Naive thymus-derived CD8-positive, alpha-beta T cell (primary cell): Measurements from ENCODE around the gene SMS. TPM values are rescaled to one million over a fixed set of nuclear protein-coding genes. Genes with fewer than 3 reads are reported as not detected.

Source experiments
- ATAC-seq, 2 donors: fragments of 150-1000 bp; cut with Tn5 transposase in 1 of 2; sonication (Bioruptor Pico), chemical (Tn5 transposase) in 1 of 2; 1 replicate in 1 of 2; 2 replicates in 1 of 2; pipeline ENCODE4 v1.10.0; 2021; ENCODE audit warnings: mild to moderate bottlenecking in 2 of 2, moderate library complexity in 2 of 2
- POLR2A ChIA-PET: fragments of 350-600 bp; sonication (Branson Sonifier 250); formaldehyde crosslinking; loops from one replicate; lab custom pipeline; 2021; ENCODE audit warnings: antibody characterized with exemption; lab: Charles Lee
- DNase-seq, 10 donors: peaks; one replicate each; pipeline versions ENCODE4 v3.0.0 to v3.0.0-alpha.2; 2020 to 2022
- H3K27ac Mint-ChIP-seq, 10 donors: one replicate each; pipeline ENCODE4 v1.8.0; 2020 to 2022; ENCODE audit warnings: mild to moderate bottlenecking in 10 of 10, mixed read lengths in 10 of 10, moderate library complexity in 4 of 10, inconsistent platforms in 1 of 10
- H3K27me3 Mint-ChIP-seq, 5 donors: one replicate each; pipeline ENCODE4 v1.8.0; 2021 to 2022; ENCODE audit warnings: mixed read lengths in 5 of 5
- H3K36me3 Mint-ChIP-seq, 3 donors: one replicate each; pipeline ENCODE4 v1.8.0; 2020 to 2022; ENCODE audit warnings: mixed read lengths in 3 of 3, mild to moderate bottlenecking in 2 of 3, inconsistent platforms in 1 of 3
- H3K4me1 Mint-ChIP-seq, 4 donors: one replicate each; pipeline ENCODE4 v1.8.0; 2021 to 2022; ENCODE audit warnings: mixed read lengths in 4 of 4
- H3K4me3 Mint-ChIP-seq, 10 donors: one replicate each; pipeline ENCODE4 v1.8.0; 2020 to 2022; ENCODE audit warnings: mild to moderate bottlenecking in 10 of 10, mixed read lengths in 10 of 10, moderate library complexity in 6 of 10, inconsistent platforms in 1 of 10
- H3K9me3 Mint-ChIP-seq, 9 donors: one replicate each; pipeline ENCODE4 v1.8.0; 2020 to 2022; ENCODE audit warnings: mixed read lengths in 9 of 9, mild to moderate bottlenecking in 3 of 9, inconsistent platforms in 1 of 9, moderate library complexity in 1 of 9
- polyA plus RNA-seq, 3 donors: library from polyadenylated mRNA; unstranded; fragments of 300-500 nt; fragmentation: Illumina TruSeq; gene quantifications; one replicate each; pipeline ENCODE4 v1.2.3, GENCODE V29; 2021
- total RNA-seq, 8 experiments: library from RNA in 2 of 8; stranded (reverse) in 2 of 8; gene quantifications; one replicate each; pipeline ENCODE4 v1.2.3 and lab custom pipeline; 2021 to 2026

SMS gene
- total and polyA plus RNA-seq, 5 experiments from 2014 or later = 19.2 to 39.5 (median 32.7) TPM

DNA sequence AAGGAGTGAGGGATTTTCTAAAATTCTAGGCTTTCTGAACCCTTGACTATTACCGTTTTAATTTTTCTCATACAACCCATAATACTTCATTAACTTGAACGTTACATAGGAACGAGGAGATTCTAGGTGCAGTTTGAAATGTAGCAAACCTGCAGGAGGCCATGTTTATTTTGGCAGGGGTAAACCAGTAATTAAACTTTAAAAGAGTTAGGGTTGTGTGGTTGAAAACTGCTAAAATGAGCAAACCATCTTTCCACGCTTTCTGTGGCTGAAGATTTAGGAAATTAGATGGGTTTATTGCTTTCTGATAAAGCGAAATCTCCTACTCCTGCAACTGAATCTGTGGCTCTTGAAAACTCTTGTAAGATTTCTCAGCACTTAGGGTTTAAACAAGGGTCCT is 93.3 kb downstream of the SMS start:
- Mint-ChIP-seq H3K36me3 (no peaks in the 10 kb centered on the region), H3K4me3 (no peak overlapping the region), H3K4me1 (peaks cover 0 to 10% (median under 1%) of the 10 kb centered on the region in 4 donors), H3K9me3 (no peaks in the 10 kb centered on the region), H3K27ac (no peak overlapping the region), H3K27me3 (no peaks in the 10 kb centered on the region)
- DNase-seq = no peak
- ATAC-seq = no peak
- POLR2A ChIA-PET = no interaction called here

- ATAC-seq = no peak
- POLR2A ChIA-PET = no interaction called here
- no peak for DNase-seq
- Mint-ChIP-seq H3K27ac (no peak overlapping the region), H3K27me3 (no peaks in the 10 kb centered on the region), H3K36me3 (no peaks in the 10 kb centered on the region), H3K9me3 (no peaks in the 10 kb centered on the region), H3K4me1 (peaks cover 0 to 4% (median under 1%) of the 10 kb centered on the region in 4 donors), H3K4me3 (no peak overlapping the region)
Measured at GRCh38 chrX:22035236-22035635, 94.7 kb downstream of the SMS start.

GRCh38 chrX:22037225-22037624 is 96.7 kb downstream of the SMS start:
- H3K9me3 Mint-ChIP-seq = peaks cover 0 to 2% (median 0%) of the 10 kb centered on the region in 9 donors
- H3K36me3 Mint-ChIP-seq = no peaks in the 10 kb centered on the region
- POLR2A ChIA-PET = no interaction called here
- DNase-seq (no peak), ATAC-seq (no peak)
- H3K27ac Mint-ChIP-seq = no peak overlapping the region
- H3K4me3 Mint-ChIP-seq = no peak overlapping the region
- peaks cover 0 to 4% (median under 1%) of the 10 kb centered on the region in 4 donors for H3K4me1 Mint-ChIP-seq
- no peaks in the 10 kb centered on the region for H3K27me3 Mint-ChIP-seq

- no peaks in the 10 kb centered on the region for H3K27me3 Mint-ChIP-seq
- peak overlapping the region in 2 of 10 donors; percentile 43 to 44 for H3K4me3 Mint-ChIP-seq
- H3K4me1 Mint-ChIP-seq = peaks cover 0 to 2% (median 0%) of the 10 kb centered on the region in 4 donors
- DNase-seq (peak in 1 of 10 donors; percentile 21), ATAC-seq (no peak)
- POLR2A ChIA-PET = no interaction called here
- no peaks in the 10 kb centered on the region for H3K36me3 Mint-ChIP-seq
- peaks cover 0 to 2% (median 0%) of the 10 kb centered on the region in 9 donors for H3K9me3 Mint-ChIP-seq
- peak overlapping the region in 1 of 10 donors; percentile 68 for H3K27ac Mint-ChIP-seq
Measured at GRCh38 chrX:22037911-22038537, 97.5 kb downstream of the SMS start.

DNA sequence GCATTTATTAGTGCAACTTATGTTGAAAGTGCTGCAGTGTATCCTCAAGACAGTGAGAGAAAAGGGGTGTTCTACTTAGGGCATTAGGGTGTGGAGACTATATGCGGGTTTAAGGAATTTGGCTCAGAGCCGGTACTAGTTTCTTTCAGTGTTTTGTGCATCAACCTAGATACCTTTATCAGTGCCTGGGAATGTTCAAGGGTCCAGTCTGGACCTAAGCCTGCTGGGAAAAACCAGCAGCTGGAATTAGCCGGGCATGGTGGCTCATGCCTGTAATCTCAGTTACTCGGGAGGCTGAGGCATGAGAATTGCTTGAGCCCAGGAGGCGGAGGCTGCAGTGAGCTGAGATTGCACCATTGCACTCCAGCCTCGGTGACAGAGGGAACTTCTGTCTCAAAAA is 99.0 kb downstream of the SMS start:
- ATAC-seq (no peak), DNase-seq (no peak)
- no peaks in the 10 kb centered on the region for H3K36me3 Mint-ChIP-seq
- H3K4me3 Mint-ChIP-seq = no peak overlapping the region
- no peaks in the 10 kb centered on the region for H3K27me3 Mint-ChIP-seq
- peaks cover 0 to 2% (median 0%) of the 10 kb centered on the region in 9 donors for H3K9me3 Mint-ChIP-seq
- POLR2A ChIA-PET = no interaction called here
- H3K27ac Mint-ChIP-seq = no peak overlapping the region
- peaks cover 0 to 2% (median 0%) of the 10 kb centered on the region in 4 donors for H3K4me1 Mint-ChIP-seq

DNA sequence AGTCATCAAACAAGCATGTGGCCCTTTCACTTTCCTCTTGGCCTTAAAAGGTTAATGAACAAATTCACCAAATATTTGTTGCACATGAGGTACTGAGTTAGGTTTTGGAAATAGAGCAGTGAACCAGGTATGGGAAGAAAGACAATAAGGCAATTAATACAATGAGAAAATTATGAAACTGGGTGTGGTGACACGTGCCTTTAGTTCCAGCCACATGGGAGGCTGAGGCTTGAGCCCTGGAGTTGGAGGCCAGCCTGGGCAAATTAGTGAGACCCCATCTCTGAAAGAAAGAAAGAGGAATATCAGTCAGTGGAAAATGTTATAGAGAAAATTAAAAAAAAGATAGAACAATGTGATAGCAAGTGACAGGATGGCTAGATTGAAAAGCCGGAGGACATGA is 99.7 kb downstream of the SMS start:
- Mint-ChIP-seq H3K4me1 (peaks cover 0 to 2% (median 0%) of the 10 kb centered on the region in 4 donors), H3K27me3 (no peaks in the 10 kb centered on the region), H3K9me3 (peaks cover 0 to 2% (median 0%) of the 10 kb centered on the region in 9 donors), H3K27ac (peak overlapping the region in 1 of 10 donors; percentile 25), H3K36me3 (no peaks in the 10 kb centered on the region), H3K4me3 (no peak overlapping the region)
- DNase-seq = no peak
- no peak for ATAC-seq
- POLR2A ChIA-PET = no interaction called here

- Mint-ChIP-seq H3K4me3 (no peak overlapping the region), H3K36me3 (no peaks in the 10 kb centered on the region), H3K4me1 (peaks cover 0 to 2% (median 0%) of the 10 kb centered on the region in 4 donors), H3K27ac (no peak overlapping the region), H3K9me3 (peaks cover 0 to 2% (median 0%) of the 10 kb centered on the region in 9 donors), H3K27me3 (no peaks in the 10 kb centered on the region)
- no peak for DNase-seq
- POLR2A ChIA-PET = no interaction called here
- no peak for ATAC-seq
Measured at GRCh38 chrX:22041907-22042530, 101.5 kb downstream of the SMS start.

DNA sequence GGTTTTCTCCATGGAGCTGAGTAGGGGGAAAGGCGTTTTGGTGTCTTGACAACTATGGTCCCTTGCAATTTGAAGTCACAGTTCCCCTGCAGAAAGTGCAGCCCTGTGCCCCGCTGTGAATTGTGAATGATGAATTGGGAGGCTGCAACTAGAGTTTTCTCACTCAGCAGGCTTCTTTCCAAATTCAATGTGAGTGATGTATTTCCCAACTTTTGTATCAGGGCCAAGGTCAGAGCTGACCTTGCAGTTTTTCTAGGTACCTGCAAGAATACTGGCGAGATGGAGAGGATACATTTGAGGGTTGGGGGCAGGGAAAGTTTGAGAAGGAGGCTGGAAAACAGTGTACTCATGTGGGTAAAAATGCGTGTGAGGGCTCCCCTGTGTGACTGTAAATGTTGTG is 103.4 kb downstream of the SMS start:
- no peak for DNase-seq
- no peaks in the 10 kb centered on the region for H3K27me3 Mint-ChIP-seq
- no peaks in the 10 kb centered on the region for H3K36me3 Mint-ChIP-seq
- no peaks in the 10 kb centered on the region for H3K4me1 Mint-ChIP-seq
- no peak for ATAC-seq
- H3K9me3 Mint-ChIP-seq = peaks cover 0 to 2% (median 0%) of the 10 kb centered on the region in 9 donors
- no peak overlapping the region for H3K27ac Mint-ChIP-seq
- H3K4me3 Mint-ChIP-seq = no peak overlapping the region
- POLR2A ChIA-PET = no interaction called here

Other genes with a start within 250 kb of the SMS start
- gene SMPX, start 182.6 kb upstream of the SMS start, total RNA-seq = not detected
- not detected for gene SMPX, start 182.6 kb upstream of the SMS start, polyA plus RNA-seq
- 1 to 10 TPM; 6.4 to 7.7 TPM for gene MBTPS2, start 101.1 kb upstream of the SMS start, total RNA-seq
- 1 to 10 TPM; 2.8 to 4.6 (median 4.4) TPM for gene MBTPS2, start 101.1 kb upstream of the SMS start, polyA plus RNA-seq
- gene YY2, start 84.7 kb upstream of the SMS start, total RNA-seq = 1 to 10 TPM; 2.1 TPM
- under 1 TPM; 0.36 to 0.62 (median 0.61) TPM for gene YY2, start 84.7 kb upstream of the SMS start, polyA plus RNA-seq
- gene PHEX, start 91.6 kb downstream of the SMS start, total RNA-seq = under 1 TPM; 0.18 to 0.19 TPM
- not detected for gene PHEX, start 91.6 kb downstream of the SMS start, polyA plus RNA-seq